ENCODE data around the gene TOGARAM2.

Gene TOGARAM2

DNA sequence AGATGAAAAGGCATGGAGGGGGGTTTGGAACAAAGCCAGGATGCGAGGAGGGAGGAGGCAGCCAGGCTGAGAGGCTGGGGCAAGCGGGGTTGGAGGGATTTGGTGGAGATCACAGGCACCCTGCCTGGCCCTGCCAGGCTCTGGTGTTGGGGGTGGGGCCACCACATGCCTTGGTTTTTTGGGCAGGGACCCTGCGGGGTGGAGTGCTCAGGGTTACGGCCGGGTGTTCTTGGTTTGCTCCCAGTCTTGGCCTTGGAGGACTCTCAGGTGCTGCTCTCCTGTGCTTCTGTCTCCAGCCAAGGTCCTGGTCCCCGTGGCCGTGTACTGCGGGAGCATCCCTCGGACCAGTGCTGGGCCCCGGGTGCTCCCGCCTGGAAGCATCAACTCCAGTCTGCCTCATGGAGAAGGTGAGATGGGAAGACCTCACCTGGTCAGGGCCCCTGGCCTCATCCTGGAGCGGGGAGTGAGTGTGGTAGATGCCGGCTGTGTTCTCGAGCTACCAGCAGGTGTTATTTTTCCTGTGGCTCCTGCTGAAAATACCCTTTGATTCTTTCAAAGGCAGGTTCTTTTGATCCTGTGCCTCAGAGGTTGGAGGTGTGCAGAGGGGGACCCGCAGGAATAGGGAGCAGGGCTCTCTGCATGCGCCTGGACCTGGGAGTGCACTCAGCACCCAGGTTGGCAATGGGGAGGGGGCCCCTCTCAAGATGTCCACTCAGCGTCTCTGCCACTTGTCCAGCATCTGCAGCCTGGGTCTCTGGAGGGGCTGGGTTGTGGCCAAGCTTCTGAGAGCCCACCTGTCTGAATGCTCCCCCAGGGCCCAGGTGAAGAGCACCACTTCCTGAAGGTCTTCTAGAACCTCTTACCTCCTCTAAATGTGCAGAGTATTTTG, 17.0 kb downstream of the TOGARAM2 start:
- TF ChIP-seq, protein P1, sequence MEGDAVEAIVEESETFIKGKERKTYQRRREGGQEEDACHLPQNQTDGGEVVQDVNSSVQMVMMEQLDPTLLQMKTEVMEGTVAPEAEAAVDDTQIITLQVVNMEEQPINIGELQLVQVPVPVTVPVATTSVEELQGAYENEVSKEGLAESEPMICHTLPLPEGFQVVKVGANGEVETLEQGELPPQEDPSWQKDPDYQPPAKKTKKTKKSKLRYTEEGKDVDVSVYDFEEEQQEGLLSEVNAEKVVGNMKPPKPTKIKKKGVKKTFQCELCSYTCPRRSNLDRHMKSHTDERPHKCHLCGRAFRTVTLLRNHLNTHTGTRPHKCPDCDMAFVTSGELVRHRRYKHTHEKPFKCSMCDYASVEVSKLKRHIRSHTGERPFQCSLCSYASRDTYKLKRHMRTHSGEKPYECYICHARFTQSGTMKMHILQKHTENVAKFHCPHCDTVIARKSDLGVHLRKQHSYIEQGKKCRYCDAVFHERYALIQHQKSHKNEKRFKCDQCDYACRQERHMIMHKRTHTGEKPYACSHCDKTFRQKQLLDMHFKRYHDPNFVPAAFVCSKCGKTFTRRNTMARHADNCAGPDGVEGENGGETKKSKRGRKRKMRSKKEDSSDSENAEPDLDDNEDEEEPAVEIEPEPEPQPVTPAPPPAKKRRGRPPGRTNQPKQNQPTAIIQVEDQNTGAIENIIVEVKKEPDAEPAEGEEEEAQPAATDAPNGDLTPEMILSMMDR (IDR thresholded peaks at IDR 0.05) = no peak
- H3K27ac Mint-ChIP-seq = no peak overlapping the region
- no peak overlapping the region for H3K4me3 Mint-ChIP-seq
- peaks cover 12% of the 10 kb centered on the region for H3K4me1 Mint-ChIP-seq
- peaks cover 17% of the 10 kb centered on the region for H3K27me3 Mint-ChIP-seq (ENCODE audit: low read depth, poor library complexity)
- H3K9me3 Mint-ChIP-seq = no peaks in the 10 kb centered on the region
- no peak for DNase-seq
- no peaks in the 10 kb centered on the region for H3K36me3 Mint-ChIP-seq (ENCODE audit: low read depth)

DNA sequence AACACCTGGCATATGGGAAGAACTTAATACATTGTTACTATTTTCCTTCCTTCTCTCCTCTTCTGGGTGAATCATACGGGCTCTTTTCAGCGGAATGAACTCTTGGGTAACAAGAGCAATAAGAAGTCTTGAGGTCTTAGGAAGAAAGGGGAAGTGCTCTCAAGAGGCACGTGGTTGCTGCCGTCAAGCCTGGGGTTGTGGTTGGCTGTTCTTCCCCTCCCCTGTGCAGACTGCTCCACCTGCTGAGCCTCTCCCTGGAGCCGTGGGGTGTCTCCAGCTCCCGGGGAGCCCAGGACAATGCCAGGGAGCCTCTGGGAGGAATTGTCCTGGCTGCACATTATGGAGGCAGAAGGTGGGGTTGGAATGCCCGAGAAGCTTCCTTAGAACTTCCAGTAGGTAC, 19.4 kb downstream of the TOGARAM2 start:
- DNase-seq = no peak
- H3K4me3 Mint-ChIP-seq = no peak overlapping the region
- no peaks in the 10 kb centered on the region for H3K36me3 Mint-ChIP-seq (ENCODE audit: low read depth)

DNA sequence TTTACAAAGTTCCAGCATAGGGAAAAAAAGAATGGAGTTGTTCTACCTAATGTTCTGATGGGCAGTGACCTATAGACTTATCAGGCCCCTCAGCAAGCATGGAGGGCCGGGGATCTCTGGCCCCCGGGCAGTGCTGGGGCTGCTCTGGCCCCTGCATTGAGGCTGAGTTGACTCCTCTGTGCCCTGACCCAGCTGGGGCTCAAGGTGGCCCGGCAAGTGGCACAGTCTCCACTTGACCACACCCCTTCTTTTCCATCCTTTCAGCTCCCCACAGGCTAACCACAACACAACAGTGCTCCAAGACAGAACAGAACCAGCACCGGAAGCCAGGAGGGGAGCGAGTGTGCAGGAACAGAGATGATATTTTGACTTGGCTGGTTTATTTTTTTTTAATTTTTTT, 19.9 kb downstream of the TOGARAM2 start:
- Mint-ChIP-seq H3K4me3 (no peak overlapping the region), H3K9me3 (no peaks in the 10 kb centered on the region), H3K27ac (no peak overlapping the region), H3K36me3 (ENCODE audit: low read depth) (no peaks in the 10 kb centered on the region), H3K27me3 (ENCODE audit: low read depth, poor library complexity) (peaks cover 12% of the 10 kb centered on the region), H3K4me1 (peaks cover 12% of the 10 kb centered on the region)
- TF ChIP-seq, protein P1 (IDR thresholded peaks at IDR 0.05) = no peak
- no peak for DNase-seq

More for the DNA sequence above, 19.4 kb downstream of the TOGARAM2 start:
- Mint-ChIP-seq H3K4me1 (peaks cover 12% of the 10 kb centered on the region), H3K27me3 (ENCODE audit: low read depth, poor library complexity) (peaks cover 12% of the 10 kb centered on the region), H3K27ac (no peak overlapping the region), H3K9me3 (no peaks in the 10 kb centered on the region)
- TF ChIP-seq, protein P1 (IDR thresholded peaks at IDR 0.05) = no peak

DNA sequence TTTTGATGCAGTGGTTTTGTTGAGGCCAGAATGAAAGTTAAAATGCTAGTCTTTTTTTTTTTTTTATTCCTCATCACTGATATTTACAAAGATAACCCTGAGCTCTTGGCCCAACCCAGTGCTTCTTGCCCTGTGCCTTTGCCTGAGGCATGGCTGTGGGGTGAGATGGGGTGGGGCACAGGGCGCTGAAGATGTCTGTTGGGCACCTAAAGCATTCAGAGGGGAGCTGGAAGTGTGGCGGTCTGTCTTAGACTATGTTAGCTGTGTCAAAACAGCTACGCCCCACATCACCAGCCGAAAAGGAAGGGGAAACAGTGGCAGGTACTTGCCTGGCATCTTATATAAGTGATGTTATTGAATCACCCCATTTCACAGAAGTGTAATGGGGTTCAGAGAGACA, 20.7 kb downstream of the TOGARAM2 start:
- Mint-ChIP-seq H3K4me1 (peaks cover 12% of the 10 kb centered on the region), H3K36me3 (ENCODE audit: low read depth) (no peaks in the 10 kb centered on the region), H3K4me3 (no peak overlapping the region), H3K27ac (no peak overlapping the region), H3K27me3 (ENCODE audit: low read depth, poor library complexity) (peaks cover 8% of the 10 kb centered on the region), H3K9me3 (no peaks in the 10 kb centered on the region)
- DNase-seq = no peak
- TF ChIP-seq, protein P1 (IDR thresholded peaks at IDR 0.05) = no peak

DNA sequence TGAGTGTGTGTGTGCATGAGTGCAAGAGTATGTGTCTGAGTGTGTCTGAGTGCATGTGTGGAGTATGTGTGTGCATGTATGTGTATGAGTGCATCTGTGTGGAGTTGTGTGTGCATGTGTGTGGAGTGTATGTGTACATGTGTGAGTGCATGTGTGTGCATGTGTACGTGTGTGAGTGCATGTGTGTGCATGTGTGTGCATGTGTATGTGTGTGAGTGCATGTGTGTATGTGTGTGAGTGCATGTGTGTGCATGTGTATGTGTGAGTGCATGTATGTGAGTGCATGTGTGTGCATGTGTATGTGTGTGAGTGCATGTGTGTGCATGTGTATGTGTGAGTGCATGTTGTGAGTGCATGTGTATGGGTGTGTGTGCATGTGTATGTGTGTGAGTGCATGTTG, 23.7 kb downstream of the TOGARAM2 start:
- DNase-seq = no peak
- no peaks in the 10 kb centered on the region for H3K36me3 Mint-ChIP-seq (ENCODE audit: low read depth)
- TF ChIP-seq, protein P1 (IDR thresholded peaks at IDR 0.05) = no peak
- no peaks in the 10 kb centered on the region for H3K9me3 Mint-ChIP-seq
- peaks cover 12% of the 10 kb centered on the region for H3K4me1 Mint-ChIP-seq
- H3K27me3 Mint-ChIP-seq (ENCODE audit: low read depth, poor library complexity) = peaks cover 3% of the 10 kb centered on the region
- H3K4me3 Mint-ChIP-seq = no peak overlapping the region
- no peak overlapping the region for H3K27ac Mint-ChIP-seq

DNA sequence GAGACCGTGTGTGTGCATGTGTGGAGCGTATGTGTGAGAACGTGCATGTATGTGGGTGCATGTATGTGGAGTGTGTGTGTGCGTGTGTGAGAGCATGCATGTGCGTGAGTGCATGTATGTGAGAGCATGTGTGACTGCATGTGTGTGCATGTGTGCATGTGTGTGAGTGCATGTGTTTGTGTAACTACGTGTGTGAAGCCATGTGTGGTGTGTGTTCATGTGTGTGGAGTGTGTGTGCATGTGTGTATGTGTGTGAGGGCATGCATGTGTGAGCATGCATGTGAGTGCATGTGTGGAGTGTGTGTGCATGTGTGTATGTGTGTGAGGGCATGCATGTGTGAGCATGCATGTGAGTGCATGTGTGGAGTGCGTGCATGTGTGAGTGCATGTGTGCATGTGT, 24.2 kb downstream of the TOGARAM2 start:
- DNase-seq = no peak
- H3K27ac Mint-ChIP-seq = no peak overlapping the region
- TF ChIP-seq, protein P1 (IDR thresholded peaks at IDR 0.05) = no peak
- no peak overlapping the region for H3K4me3 Mint-ChIP-seq
- H3K36me3 Mint-ChIP-seq (ENCODE audit: low read depth) = no peaks in the 10 kb centered on the region
- H3K4me1 Mint-ChIP-seq = peaks cover 15% of the 10 kb centered on the region
- H3K27me3 Mint-ChIP-seq (ENCODE audit: low read depth, poor library complexity) = peaks cover 3% of the 10 kb centered on the region
- no peaks in the 10 kb centered on the region for H3K9me3 Mint-ChIP-seq

Measured in nephron progenitor cell (in vitro differentiated cells).